HG03108 (cell line): ENCODE measurements around the gene IQSEC2.

Experiments used
- ATAC-seq: cut with Tn5 transposase; IDR thresholded peaks from one replicate; pipeline ENCODE4 v1.9.1; 2021; ENCODE audit warnings: moderate library complexity; ENCODE audit not compliant: unreplicated experiment

Gene IQSEC2

GRCh38 chrX:53269536-53270107, 11.8 kb downstream of the IQSEC2 start:
- ATAC-seq = no peak

GRCh38 chrX:53268173-53268572, 13.2 kb downstream of the IQSEC2 start:
- no peak for ATAC-seq

- ATAC-seq = no peak
Measured at GRCh38 chrX:53266914-53267313, 14.5 kb downstream of the IQSEC2 start.

DNA sequence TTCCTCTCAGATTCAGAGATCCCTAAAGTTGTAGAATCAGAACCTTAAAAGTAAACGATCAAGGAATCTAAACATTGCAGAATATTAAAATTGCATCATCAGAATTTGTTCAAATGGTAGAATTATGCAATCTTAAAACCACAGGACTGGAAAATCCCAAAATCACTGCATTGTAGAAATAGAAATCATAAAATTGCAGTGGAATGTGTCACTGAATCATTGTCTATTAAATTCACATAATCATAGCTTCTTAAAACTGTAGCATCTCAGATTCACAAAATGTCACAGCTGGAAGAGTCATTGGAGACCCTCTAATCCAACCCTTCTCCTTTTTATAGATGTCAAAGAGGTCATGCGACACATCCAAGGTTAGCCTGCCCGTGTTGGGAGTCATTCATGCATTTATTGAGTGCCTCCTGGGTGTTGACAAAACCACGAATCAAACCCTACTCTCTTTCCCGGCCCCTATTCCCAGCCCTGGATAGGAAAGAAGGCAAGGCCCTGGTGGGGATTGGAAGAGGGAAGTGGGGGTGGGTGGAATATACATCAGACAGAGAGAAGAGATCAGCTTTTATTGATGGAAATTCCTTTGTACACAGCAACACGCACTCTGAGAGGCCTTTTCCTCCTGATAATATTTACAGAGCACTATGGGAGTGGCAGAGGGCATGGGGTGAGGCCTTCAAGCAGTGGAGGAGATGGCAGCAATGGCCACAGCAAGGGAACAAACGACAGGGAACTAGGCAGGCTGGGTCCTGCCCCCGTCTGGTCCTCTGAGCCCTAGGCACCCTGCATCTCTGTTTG, 15.4 kb downstream of the IQSEC2 start:
- ATAC-seq = no peak

GRCh38 chrX:53263597-53264094, 17.7 kb downstream of the IQSEC2 start:
- ATAC-seq = no peak

DNA sequence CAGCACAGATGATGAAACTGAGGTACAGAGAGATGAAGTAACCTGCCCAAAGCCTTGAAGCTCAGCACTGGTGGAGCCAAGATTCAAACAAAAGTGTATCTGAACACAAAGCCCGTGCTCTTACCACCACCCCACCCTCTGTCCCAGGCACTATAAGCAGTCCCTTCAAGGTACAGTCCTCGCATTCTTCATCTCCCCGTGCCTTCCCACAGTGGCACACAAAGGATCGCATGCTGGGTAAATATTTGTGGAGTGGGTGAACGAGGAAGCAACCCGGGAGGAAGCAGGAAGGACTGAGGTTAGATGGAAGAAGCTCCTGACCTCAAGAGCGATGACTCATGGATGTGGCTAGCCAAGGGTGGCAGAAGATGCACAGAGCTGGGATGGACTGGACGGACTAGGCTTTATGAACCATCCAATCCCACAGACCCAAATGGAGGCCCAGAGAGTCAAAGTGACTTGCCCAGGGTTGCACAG, 18.4 kb downstream of the IQSEC2 start:
- ATAC-seq = no peak

DNA sequence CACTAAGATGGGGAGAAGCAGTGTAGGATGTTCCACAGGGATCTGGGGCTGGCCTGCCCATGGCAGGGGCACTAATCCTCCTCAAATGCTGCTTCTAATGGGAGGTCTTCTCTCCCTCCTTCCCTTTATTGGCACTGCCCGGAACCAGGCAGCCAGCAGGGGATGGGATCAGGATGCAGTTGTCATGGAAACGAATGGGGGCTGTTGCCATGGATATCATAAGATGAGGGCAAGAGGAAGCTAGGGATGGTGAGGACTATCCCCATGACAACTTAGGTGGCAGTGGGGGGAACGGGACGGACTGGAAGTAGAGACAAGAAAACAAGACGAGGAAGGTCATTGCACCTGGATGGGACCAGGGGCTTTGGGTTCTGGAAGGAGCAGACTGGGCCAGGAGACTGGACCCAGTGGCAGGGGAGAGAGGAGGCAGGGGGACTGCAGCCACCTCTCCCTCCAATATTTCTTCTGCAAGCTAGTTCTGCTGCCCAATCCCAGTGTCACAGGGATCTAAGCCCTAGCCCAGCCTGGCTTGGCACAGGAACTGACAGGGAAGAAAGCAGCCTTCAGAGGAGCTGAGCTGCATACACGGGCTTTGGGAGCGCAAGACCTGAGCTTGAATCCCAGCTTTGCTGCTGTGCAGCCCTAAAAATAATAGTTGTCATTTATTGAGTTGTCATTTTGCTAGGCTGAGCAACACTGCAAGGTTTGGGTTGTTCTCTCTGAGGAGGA, 19.0 kb downstream of the IQSEC2 start:
- no peak for ATAC-seq

DNA sequence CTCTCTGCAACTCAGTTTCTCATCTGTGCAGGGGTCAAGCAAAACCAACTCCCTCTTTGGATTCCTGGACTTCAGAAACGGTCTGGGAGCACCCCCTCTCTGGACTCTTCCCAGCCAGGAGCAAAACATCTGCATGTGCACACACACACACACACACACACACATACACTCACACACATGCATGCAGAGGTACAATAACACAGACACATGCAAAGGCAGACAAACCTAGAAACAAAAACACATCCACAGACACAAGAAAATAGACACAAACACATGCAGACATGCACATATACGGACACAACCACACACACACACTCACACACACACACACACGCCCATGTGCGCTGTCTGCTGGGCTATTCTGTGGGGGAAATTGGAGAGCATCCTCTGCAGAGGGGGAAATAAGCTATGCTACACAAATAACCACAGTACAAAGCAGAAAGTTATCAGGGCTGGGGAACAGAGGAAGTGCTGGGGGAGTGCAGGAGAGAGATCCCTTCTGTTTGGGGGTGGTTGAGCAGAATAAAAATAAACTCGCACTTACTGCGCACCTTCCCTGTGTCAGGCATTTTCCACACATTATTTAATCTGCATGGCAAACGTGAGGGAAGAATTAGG, 19.9 kb downstream of the IQSEC2 start:
- no peak for ATAC-seq

GRCh38 chrX:53260836-53261235, 20.5 kb downstream of the IQSEC2 start:
- ATAC-seq = no peak

GRCh38 chrX:53257670-53258423, 23.5 kb downstream of the IQSEC2 start:
- no peak for ATAC-seq

GRCh38 chrX:53257166-53257565, 24.2 kb downstream of the IQSEC2 start:
- no peak for ATAC-seq

GRCh38 chrX:53256446-53257041, 24.8 kb downstream of the IQSEC2 start:
- ATAC-seq = no peak

DNA sequence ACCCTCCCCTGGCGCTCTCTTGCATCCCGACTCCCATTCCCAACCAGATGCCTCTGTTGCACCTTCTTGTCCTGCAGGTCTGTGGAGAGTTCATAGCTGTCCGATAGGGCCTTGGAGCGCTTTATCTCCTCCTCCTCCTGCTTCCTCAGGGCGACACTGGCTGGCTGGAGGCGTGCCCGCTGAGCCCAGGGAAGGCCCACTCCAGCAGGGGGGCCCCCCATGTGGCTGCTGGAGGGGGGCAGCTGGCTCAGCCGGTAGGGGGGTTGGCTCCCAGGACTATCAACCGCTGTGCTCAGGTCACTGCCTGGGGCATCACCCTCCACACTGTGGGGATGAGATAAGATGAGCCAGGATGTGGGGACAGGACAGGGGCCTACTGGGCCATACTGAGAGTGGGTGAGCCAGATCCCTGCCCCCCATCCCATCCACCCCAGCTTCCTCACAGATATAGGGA, 25.6 kb downstream of the IQSEC2 start:
- no peak for ATAC-seq

- ATAC-seq = no peak
Measured at GRCh38 chrX:53254570-53255461, 26.6 kb downstream of the IQSEC2 start.

DNA sequence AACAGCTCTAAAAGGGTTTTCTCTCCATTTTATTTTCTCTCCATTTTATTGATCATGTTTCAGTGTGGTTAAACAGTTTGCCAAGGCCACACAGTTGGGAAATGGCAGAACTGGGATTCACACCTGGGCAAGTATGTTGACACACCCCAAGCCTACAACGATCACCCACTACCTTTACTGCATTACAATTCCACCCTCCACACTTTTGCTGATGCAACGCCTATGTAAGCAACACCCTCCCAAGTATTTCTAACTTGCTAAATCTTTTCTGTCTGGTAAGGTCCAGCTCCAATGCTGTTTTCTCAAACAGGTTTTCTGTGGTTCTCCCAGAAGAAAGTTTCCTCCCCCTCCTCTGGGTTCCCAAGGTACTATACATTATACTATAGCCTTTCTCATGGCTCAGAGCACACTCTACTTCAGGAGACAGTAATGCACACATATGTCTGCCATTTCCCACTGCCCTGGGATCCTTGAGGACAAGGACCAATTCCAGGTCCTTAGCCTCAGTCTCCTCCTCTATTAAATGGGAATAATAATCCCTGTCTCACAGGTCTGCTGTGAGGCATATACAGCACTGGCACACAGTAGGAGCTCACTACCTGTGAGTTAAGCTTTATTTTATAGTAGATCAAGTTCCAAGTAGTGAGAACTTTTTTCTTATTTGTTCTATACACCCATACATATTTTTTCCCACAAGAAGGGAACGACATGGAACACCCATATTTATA, 27.9 kb downstream of the IQSEC2 start:
- ATAC-seq = no peak

DNA sequence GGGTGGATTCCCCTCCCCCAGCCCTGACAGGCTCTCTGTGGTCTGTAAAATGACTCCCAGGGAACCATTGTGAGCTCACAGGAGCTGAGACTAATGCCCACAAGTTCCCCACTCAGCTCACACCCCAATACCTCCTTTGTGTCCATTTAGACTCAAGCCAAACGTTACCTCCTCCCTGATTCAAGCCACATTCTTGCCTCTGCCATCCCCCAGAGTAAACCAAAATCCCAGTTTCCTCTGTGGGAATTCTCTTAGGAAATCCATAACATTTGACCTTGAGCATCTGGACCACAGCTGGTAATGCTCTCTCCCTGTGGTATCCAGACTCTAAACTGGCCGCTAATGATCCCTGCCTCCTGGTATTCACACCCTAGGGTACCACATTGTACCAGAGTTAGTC, 30.1 kb downstream of the IQSEC2 start:
- ATAC-seq = no peak

- ATAC-seq = no peak
Measured at GRCh38 chrX:53250556-53250955, 30.8 kb downstream of the IQSEC2 start.

DNA sequence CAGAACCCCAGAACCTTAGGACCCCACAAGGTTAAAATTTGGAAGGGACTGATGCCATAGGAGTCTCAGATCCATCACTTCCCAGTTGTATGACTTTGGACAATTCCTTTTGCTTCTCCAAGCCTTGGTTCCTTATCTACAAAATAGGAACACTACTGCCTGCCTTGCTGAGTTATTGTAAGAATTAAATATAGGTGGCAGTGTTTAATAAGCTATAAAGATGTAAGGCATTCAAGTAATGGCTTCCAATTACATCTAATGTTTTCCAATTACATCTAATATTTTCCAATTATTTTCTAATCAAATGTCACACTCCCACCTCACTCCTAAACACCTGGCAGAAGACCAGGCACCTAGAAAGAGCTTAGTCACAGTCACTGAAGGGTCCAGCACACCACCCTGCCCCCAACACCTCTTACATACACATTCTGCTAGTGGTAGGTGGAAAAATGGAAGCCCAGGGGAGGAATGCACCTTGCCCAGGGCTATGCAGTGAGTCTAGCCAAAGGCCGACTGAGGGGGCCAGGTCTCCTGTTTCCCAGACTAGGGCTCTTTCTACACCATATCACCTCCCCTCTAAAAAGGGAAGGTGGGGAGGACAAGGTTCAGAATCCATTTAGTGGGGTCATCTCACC, 31.9 kb downstream of the IQSEC2 start:
- no peak for ATAC-seq
